OCI-LY1 (cell line): ENCODE results near the gene SAGE1.

ENCODE experiments used
- H2AFZ ChIP-seq: fragments of 200-600 bp; sonication (generic), shearing (Covaris generic); 2 replicates; pipeline ENCODE4 v1.6.0; 2014; ENCODE audit warnings: antibody characterized with exemption, mild to moderate bottlenecking, low read length
- H3F3A ChIP-seq: fragments of 200-600 bp; sonication (generic), shearing (Covaris generic); 2 replicates; pipeline ENCODE4 v1.6.0; 2014; ENCODE audit warnings: mild to moderate bottlenecking, antibody characterized with exemption, low read length, moderate library complexity; ENCODE audit not compliant: insufficient read depth
- H3K27ac ChIP-seq: fragments of 200-600 bp; sonication (generic); 2 replicates; pipeline ENCODE4 v1.5.1; 2014; ENCODE audit warnings: low read length, mixed run types, mild to moderate bottlenecking, low read depth; ENCODE audit not compliant: poor library complexity, severe bottlenecking
- H3K27me3 ChIP-seq: fragments of 200-600 bp; sonication (generic); 2 replicates; pipeline ENCODE4 v1.6.0; 2014; ENCODE audit warnings: antibody characterized with exemption, mild to moderate bottlenecking, low read length, moderate library complexity; ENCODE audit not compliant: insufficient read depth
- H3K36me3 ChIP-seq: fragments of 200-600 bp; sonication (generic); 2 replicates; pipeline ENCODE4 v1.6.1; 2014; ENCODE audit warnings: mild to moderate bottlenecking, antibody characterized with exemption, low read length, moderate library complexity, mixed read lengths; ENCODE audit not compliant: insufficient read depth
- H3K4me1 ChIP-seq: fragments of 200-600 bp; sonication (generic); 2 replicates; pipeline ENCODE4 v1.5.1; 2014; ENCODE audit warnings: mild to moderate bottlenecking, low read length, moderate library complexity; ENCODE audit not compliant: insufficient read depth, severe bottlenecking
- H3K4me2 ChIP-seq: fragments of 200-600 bp; sonication (generic), shearing (Covaris generic); 2 replicates; pipeline ENCODE4 v1.6.1; 2014; ENCODE audit warnings: low read length
- H3K4me3 ChIP-seq: fragments of 200-600 bp; sonication (generic); 2 replicates; pipeline ENCODE4 v1.5.1; 2014; ENCODE audit warnings: low read length, low read depth, mild to moderate bottlenecking, mixed read lengths; ENCODE audit not compliant: poor library complexity, severe bottlenecking
- H3K79me2 ChIP-seq: fragments of 200-600 bp; shearing (Covaris generic); 2 replicates; pipeline ENCODE4 v1.6.1; 2016; ENCODE audit warnings: mixed run types, low read length, mixed read lengths; ENCODE audit not compliant: insufficient read depth
- H3K9ac ChIP-seq: fragments of 200-600 bp; sonication (generic), shearing (Covaris generic); 2 replicates; pipeline ENCODE4 v1.6.1; 2014; ENCODE audit warnings: mild to moderate bottlenecking, low read length, mixed read lengths
- H3K9me2 ChIP-seq: fragments of 200-600 bp; sonication (generic), shearing (Covaris generic); 2 replicates; pipeline ENCODE4 v1.6.1; 2014; ENCODE audit warnings: low read depth, mild to moderate bottlenecking, low read length, mixed read lengths
- H3K9me3 ChIP-seq: fragments of 200-600 bp; shearing (Covaris generic); 2 replicates; pipeline ENCODE4 v1.6.1; 2014; ENCODE audit warnings: low read length, mixed read lengths
- H4K20me1 ChIP-seq: fragments of 200-600 bp; sonication (generic), shearing (Covaris generic); 2 replicates; pipeline ENCODE4 v1.6.0; 2016; ENCODE audit warnings: mild to moderate bottlenecking, low read length; ENCODE audit not compliant: insufficient read depth
- CTCF ChIP-seq: fragments of 200-600 bp; sonication (generic), shearing (Covaris generic); IDR thresholded peaks from 2 replicates; pipeline ENCODE4 v1.5.1; 2017; ENCODE audit warnings: mild to moderate bottlenecking, antibody characterized with exemption, low read length, moderate library complexity, mixed read lengths
- EZH2 ChIP-seq: fragments of 200-600 bp; sonication (generic), shearing (Covaris generic); IDR thresholded peaks from 2 replicates; pipeline ENCODE4 v1.8.0; 2017; ENCODE audit warnings: borderline replicate concordance, mixed run types, mild to moderate bottlenecking, antibody characterized with exemption, low read length, moderate library complexity, mixed read lengths

Gene SAGE1

DNA sequence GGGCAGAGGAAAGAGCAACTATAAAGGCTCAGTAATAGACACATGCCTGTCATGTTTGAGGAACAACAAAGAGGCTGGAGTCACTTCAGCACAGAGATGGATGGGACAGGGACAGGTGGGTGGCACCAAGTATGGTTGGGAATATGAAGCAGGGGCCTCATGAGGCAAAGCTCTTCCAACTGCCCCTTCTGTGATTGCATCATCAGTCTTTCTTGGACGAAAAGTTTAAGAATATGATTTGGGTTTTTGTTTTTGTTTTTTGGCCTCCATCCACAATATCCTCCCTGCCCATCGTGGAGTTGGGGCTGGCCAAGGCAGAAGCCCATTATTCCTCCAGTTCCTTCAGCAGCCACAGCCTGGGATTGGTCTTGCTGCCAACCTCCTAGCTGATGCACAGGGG, 34.4 kb downstream of the SAGE1 start:
- Histone ChIP-seq H3K27me3 (no peaks in the 10 kb centered on the region), H2AFZ (no peak overlapping the region), H3K27ac (no peak overlapping the region), H3K4me1 (no peaks in the 10 kb centered on the region), H3K9me3 (no peaks in the 10 kb centered on the region), H3K9me2 (no peaks in the 10 kb centered on the region), H3K36me3 (no peaks in the 10 kb centered on the region), H4K20me1 (no peaks in the 10 kb centered on the region), H3K9ac (no peak overlapping the region), H3K79me2 (no peaks in the 10 kb centered on the region), H3F3A (no peaks in the 10 kb centered on the region), H3K4me2 (no peak overlapping the region), H3K4me3 (no peak overlapping the region)
- TF ChIP-seq EZH2 (no peak), CTCF (no peak)

GRCh38 chrX:135931644-135932487, 38.4 kb downstream of the SAGE1 start:
- H3F3A ChIP-seq: no peaks in the 10 kb centered on the region
- no peaks in the 10 kb centered on the region for H3K79me2 ChIP-seq
- H3K27ac ChIP-seq: no peak overlapping the region
- no peaks in the 10 kb centered on the region for H3K9me2 ChIP-seq
- H3K9ac ChIP-seq: no peak overlapping the region
- H3K27me3 ChIP-seq: no peaks in the 10 kb centered on the region
- no peaks in the 10 kb centered on the region for H3K36me3 ChIP-seq
- no peaks in the 10 kb centered on the region for H3K9me3 ChIP-seq
- no peaks in the 10 kb centered on the region for H4K20me1 ChIP-seq
- H3K4me1 ChIP-seq: no peaks in the 10 kb centered on the region
- H3K4me3 ChIP-seq: no peak overlapping the region
- H3K4me2 ChIP-seq: no peak overlapping the region
- TF ChIP-seq EZH2 (no peak), CTCF (peak; percentile 44)
- no peak overlapping the region for H2AFZ ChIP-seq

DNA sequence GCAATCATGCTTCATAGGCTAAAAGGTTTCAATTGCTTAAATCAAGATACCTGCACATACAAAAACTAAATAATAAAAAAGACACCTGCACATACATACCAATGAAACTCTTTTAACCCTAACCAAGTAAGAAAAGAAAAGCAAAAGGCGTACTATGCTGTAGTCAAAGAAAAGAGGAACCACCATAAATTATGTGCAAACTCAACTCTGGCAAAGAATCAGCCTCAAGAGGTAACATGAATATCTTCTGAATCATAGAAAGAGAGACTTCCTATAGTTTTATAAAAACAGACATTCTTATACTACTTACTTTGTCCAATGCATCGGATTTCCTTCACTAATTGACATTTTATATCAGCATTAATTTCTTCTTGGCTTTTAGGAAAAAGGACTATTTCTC, 51.0 kb downstream of the SAGE1 start:
- Histone ChIP-seq H3K36me3 (no peaks in the 10 kb centered on the region), H3K27ac (no peak overlapping the region), H3K9me2 (no peaks in the 10 kb centered on the region), H3K9ac (no peak overlapping the region), H3K79me2 (no peaks in the 10 kb centered on the region), H3K4me2 (no peak overlapping the region), H3K4me1 (no peaks in the 10 kb centered on the region), H3F3A (no peaks in the 10 kb centered on the region), H4K20me1 (no peaks in the 10 kb centered on the region), H3K4me3 (no peak overlapping the region), H3K9me3 (no peaks in the 10 kb centered on the region), H2AFZ (no peak overlapping the region), H3K27me3 (no peaks in the 10 kb centered on the region)
- no peak for TF ChIP-seq CTCF
- TF ChIP-seq EZH2: no peak
